HCEC 1CT (cell line): ENCODE data around the gene UGT1A10.
"Not testable (repeated sequence)": the region's sequence is repeated elsewhere in the genome, so short reads cannot be mapped to it uniquely, and the experiment has no call there.

Source experiments
- DNase-seq: peaks from one replicate; pipeline ENCODE4 v3.0.0-alpha.2; 2017

The UGT1A10 gene

DNA sequence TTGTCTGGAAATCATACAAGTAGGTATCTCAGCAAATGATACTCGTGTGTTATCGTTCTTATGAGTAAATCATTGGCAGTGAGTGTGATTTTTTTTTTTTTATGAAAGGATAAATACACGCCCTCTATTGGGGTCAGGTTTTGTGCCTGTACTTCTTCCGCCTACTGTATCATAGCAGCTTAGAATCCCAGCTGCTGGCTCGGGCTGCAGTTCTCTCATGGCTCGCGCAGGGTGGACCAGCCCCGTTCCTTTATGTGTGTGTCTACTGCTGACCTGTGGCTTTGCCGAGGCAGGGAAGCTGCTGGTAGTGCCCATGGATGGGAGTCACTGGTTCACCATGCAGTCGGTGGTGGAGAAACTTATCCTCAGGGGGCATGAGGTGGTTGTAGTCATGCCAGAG is at the start of gene UGT1A10:
TSS of gene UGT1A10 (plus strand) at position 143 of the 400 bp plus-strand sequence. CDS start at position 218, 75 bp downstream.
- not testable (repeated sequence) for DNase-seq

DNA sequence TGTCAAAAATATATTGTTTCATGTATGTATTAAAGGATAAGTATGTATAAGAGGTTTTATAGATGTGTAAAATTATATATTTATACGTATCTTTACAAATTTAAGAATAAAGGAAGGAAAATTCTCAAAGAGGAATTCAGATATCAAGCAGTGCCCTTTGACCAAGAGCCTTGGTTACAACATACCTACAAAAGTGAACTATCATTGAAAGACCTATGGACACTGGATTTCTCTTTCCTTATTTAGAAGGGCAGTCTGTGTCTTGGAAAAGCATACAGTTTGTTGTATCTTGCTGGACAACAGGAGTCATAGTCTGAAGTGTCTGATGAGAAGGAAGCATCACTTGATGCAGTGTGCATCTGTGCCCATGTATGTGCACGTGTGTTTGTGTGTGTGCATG is 47.8 kb upstream of the UGT1A10 start:
- DNase-seq: no peak

GRCh38 chr2:233592706-233593105 is 43.5 kb upstream of the UGT1A10 start:
- not testable (repeated sequence) for DNase-seq

- no peak for DNase-seq
Observed at GRCh38 chr2:233593201-233593600, 43.0 kb upstream of the UGT1A10 start.

DNA sequence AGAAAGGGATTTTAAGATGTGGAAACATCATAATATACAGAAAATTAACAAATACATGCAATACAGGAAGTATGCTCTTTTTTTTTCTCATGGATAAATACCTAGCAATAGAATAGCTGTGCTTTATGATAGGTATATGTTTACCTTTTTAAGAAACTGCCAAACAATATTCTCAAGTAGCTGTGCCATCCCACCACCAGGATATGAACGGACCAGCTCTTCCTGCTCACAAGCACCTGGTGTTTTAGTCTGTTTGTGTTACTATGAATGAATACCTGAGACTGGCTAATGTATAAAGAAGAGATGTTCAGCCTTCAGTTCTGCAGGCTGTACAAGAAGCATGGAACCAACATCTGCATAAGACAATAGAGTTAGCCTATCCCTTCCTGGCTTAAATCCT is 38.7 kb upstream of the UGT1A10 start:
- DNase-seq: no peak

DNA sequence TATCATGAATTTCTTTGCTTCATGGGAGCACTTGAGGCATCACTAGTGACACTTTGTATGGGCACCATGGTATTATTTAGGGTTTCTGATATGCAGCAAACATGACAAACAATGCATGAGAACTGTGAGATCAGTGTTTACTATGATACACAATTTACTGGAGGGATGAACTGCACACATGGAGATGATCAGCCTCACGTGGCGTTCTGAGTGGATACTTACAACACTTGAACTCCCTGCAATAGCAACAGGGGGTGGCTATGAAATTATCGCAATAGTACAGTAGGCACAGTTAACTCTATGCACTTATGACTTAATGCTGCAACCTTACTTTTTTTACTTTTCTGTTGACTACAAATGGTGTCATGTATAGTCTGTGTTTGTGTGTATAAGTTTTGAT is 37.3 kb upstream of the UGT1A10 start:
- no peak for DNase-seq

- no peak for DNase-seq
Observed at GRCh38 chr2:233600386-233600785, 35.9 kb upstream of the UGT1A10 start.

GRCh38 chr2:233602076-233602475 is 34.2 kb upstream of the UGT1A10 start:
- DNase-seq: no peak

DNA sequence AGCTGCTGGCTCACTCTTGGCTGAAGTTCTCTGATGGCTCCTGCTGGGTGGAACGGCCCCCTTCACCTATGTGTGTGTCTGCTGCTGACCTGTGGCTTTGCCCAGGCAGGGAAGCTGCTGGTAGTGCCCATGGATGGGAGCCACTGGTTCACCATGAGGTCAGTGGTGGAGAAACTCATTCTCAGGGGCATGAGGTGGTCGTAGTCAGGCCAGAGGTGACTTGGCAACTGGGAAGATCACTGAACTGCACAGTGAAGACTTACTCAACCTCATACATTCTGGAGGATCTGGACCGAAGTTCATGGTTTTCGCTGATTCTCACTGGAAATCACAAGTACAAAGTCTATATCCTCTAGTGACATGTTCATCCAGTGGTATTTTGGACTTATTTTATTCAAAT is 32.7 kb upstream of the UGT1A10 start:
- no peak for DNase-seq

DNA sequence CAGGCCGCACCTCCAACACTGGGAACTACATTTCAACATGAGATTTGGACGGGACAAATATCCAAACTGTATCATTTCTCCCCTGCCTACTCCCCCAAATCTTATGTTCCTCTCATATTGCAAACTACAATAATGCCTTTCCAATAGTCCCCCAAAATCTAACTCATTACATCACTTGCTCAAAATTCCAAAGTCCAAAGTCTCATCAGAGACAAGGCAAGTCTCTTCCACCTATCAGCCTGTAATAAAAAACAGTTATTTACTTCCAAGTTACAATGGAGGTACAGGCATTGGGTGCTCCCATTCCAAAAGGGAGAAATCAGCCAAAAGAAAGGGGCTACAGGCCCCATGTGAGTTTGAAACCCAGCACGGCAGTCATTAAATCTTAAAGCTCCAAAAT is 31.4 kb upstream of the UGT1A10 start:
- no peak for DNase-seq

DNA sequence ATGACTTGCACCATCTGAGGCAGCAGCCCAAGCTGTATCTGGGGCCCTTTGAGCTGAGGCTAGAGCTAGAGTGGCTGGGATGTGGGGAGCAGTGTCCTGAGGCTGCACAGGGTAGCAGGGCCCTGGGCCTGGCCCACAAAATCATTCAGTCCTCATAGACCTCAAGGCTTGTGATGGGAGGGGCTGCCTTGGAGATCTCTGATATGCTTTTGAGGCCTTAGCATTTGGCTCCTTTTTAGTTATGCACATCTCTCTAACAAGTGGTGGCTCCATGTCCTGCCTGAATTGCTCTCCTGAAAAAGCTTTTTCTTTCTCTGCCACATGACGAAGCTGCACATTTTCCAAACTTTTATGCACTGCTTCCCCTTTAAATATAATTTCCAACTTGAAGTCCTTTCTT is 30.6 kb upstream of the UGT1A10 start:
- no peak for DNase-seq

DNA sequence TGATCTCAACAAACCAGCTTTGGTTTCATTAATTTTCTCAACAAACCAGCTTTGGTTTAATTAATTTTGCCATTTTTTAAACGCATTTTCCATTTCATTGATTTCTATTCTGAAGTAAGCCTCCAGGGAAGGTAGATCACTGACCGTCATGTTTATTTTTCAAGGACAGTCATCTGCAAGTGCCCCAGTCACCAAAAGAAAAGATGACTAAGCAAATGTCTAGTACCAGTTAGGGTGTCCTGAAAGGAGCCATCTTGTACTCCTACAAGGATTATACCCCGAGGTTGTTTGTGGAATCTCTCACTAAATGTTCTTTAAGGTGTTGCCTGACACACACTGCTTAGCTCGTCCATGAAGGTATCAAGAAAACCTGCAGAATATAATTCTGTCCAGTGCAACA is 25.0 kb upstream of the UGT1A10 start:
- DNase-seq: no peak

DNA sequence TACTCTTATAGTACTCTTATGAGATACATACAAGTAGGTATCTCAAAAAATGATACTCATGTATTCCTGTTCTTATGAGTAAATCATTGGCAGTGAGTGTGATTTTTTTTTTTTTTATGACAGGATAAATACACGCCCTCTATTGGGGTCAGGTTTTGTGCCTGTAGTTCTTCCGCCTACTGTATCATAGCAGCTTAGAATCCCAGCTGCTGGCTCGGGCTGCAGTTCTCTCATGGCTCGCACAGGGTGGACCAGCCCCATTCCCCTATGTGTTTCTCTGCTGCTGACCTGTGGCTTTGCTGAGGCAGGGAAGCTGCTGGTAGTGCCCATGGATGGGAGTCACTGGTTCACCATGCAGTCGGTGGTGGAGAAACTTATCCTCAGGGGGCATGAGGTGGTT is 18.8 kb upstream of the UGT1A10 start, which contains the start of gene UGT1A8:
TSS of gene UGT1A8 (plus strand) at position 158 of the 400 bp plus-strand sequence. CDS start at position 233, 75 bp downstream.
- not testable (repeated sequence) for DNase-seq

GRCh38 chr2:233620204-233620603 is 16.0 kb upstream of the UGT1A10 start:
- no peak for DNase-seq

DNA sequence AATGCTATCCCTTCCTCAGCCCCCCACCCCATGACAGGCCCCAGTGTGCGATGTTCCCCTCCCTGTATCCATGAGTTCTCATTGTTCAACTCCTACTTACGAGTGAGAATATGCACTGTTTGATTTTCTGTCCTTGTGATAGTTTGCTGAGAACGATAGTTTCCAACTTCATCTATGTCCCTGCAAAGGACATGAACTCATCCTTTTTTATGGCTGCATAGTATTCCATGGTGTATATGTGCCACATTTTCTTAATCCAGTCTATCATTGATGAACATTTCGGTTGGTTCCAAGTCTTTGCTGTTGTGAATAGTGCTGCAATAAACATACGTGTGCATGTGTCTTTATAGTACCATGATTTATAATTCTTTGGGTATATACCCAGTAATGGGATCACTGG is 14.4 kb upstream of the UGT1A10 start:
- DNase-seq: not testable (repeated sequence)

GRCh38 chr2:233627331-233628025 is 8.8 kb upstream of the UGT1A10 start:
- no peak for DNase-seq

GRCh38 chr2:233638836-233639235 is 2.6 kb downstream of the UGT1A10 start:
- no peak for DNase-seq

DNA sequence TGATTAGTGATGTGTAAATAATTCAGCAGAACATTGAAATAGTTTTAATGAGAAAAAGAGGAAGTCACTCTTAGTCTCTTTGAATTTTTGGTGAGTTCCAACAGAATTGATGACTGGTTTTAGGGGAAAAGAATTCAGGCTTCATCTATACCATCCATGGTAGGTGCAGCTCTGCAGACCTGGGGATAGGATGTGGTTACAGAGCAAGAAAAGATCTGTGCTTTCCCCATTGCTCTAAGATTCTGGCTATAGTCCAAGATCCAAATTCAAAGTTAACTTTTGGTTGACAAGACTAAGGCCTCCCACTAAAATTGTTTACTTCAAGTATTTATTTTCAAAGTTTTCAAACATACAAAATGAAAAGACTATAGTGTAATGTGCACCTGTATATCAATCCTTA is 3.6 kb downstream of the UGT1A10 start:
- no peak for DNase-seq

GRCh38 chr2:233643128-233643527 is 6.9 kb downstream of the UGT1A10 start:
- no peak for DNase-seq

- DNase-seq: not testable (repeated sequence)
Observed at GRCh38 chr2:233646033-233646432, 9.8 kb downstream of the UGT1A10 start.

GRCh38 chr2:233650981-233651380 is 14.7 kb downstream of the UGT1A10 start:
- DNase-seq: no peak

DNA sequence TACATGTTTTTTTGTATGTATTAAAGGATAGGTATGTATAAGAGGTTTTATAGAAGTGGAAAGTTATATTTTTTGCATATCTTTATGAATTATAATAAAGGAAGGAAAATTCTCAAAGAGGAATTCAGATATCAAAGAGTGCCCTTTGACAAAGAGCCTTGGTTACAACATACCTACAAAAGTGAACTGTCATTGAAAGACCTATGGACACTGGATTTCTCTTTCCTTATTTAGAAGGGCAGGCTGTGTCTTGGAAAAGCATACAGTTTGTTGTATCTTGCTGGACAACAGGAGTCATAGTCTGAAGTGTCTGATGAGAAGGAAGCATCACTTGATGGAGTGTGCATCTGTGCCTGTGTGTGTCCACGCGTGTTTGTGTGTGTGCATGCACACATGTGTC is 15.2 kb downstream of the UGT1A10 start:
- no peak for DNase-seq

GRCh38 chr2:233654501-233654900 is 18.3 kb downstream of the UGT1A10 start:
- DNase-seq: no peak

DNA sequence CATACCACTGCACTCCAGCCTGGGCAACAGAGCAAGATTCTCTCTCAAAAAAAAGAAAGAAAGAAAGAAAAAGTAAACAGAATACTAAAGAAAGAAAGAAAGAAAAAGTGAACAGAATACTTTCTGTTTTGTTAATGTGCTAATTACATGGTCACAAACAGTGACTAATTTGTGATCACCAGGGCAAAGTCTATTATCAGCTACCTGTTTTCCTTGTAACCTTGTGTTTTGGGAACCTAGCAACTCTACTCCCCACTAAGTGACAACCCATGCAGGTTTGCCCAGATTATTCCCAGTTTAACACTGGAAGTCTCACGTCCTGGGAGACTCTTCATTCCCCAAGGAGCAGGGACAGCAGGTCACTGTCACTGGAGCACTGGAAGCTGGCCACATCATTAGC is 18.8 kb downstream of the UGT1A10 start:
- DNase-seq: no peak

GRCh38 chr2:233655943-233656342 is 19.7 kb downstream of the UGT1A10 start:
- DNase-seq: not testable (repeated sequence)
